Endothelial cell of umbilical vein (primary cell): ENCODE results near the gene PGF. TPM values are rescaled to one million over a fixed set of nuclear protein-coding genes. Genes with fewer than 3 reads are reported as not detected.
"Not testable (repeated sequence)": the region's sequence is repeated elsewhere in the genome, so short reads cannot be mapped to it uniquely, and the experiment has no call there.

Experiments
- BruUV-seq: library from RNA; stranded (reverse); fragments of 400-500 nt; replicated peaks from 2 replicates; lab custom pipeline; 2021; lab: Mats Ljungman, UMichigan
- CTCF ChIA-PET: fragments of 300-600, 350-600 bp; sonication (Branson Sonifier 250); formaldehyde crosslinking; loops from one replicate; lab custom pipeline; 2021; ENCODE audit warnings: antibody characterized with exemption, inconsistent platforms; lab: Charles Lee
- POLR2A ChIA-PET: fragments of 300-600, 350-600 bp; sonication (Branson Sonifier 250); formaldehyde crosslinking; loops from one replicate; lab custom pipeline; 2021; ENCODE audit warnings: antibody characterized with exemption, inconsistent platforms; lab: Charles Lee
- DNase-seq: peaks from one replicate; pipeline ENCODE4 v3.0.0-alpha.2; 2011; ENCODE audit warnings: low read depth, low spot score
- FAIRE-seq: peaks from 2 replicates; lab custom pipeline; 2011; peaks lifted over from hg19 to GRCh38; lab: Jason Lieb, UNC
- H2AFZ ChIP-seq: 2 replicates; pipeline ENCODE4 v1.6.0; 2012; ENCODE audit warnings: low read depth, low read length, control low read depth, inconsistent platforms
- H3K27ac ChIP-seq: 2 replicates; pipeline ENCODE4 v1.5.1; 2011; ENCODE audit warnings: low read depth, mild to moderate bottlenecking, control low read depth, low read length, moderate library complexity; ENCODE audit not compliant: insufficient read depth
- H3K27me3 ChIP-seq, 2 experiments: 2 replicates each; pipeline versions ENCODE4 v1.6.0 to v1.6.1; 2011; ENCODE audit warnings: low read length in 2 of 2, mixed read lengths in 1 of 2; ENCODE audit not compliant: control insufficient read depth in 2 of 2, insufficient read depth in 2 of 2
- H3K36me3 ChIP-seq, 2 experiments: 2 replicates in 1 of 2; 3 replicates in 1 of 2; pipeline ENCODE4 v1.5.1; 2011; ENCODE audit warnings: low read length in 2 of 2, mild to moderate bottlenecking in 1 of 2, moderate library complexity in 1 of 2; ENCODE audit not compliant: control insufficient read depth in 2 of 2, insufficient read depth in 2 of 2; ENCODE audit errors: extremely low read depth in 1 of 2
- H3K4me1 ChIP-seq: 3 replicates; pipeline ENCODE4 v1.5.1; 2011; ENCODE audit warnings: mild to moderate bottlenecking, low read length; ENCODE audit not compliant: control insufficient read depth, insufficient read depth; ENCODE audit errors: extremely low read depth
- H3K4me2 ChIP-seq: 2 replicates; pipeline ENCODE4 v1.6.1; 2011; ENCODE audit warnings: low read length, control low read depth, mixed read lengths; ENCODE audit not compliant: insufficient read depth
- H3K4me3 ChIP-seq, 3 experiments: fragments of 200-600 bp in 1 of 3; sonication (generic), shearing (Covaris generic) in 1 of 3; replicated peaks in 1 of 3; 2 replicates each; pipeline ENCODE4 v1.5.1; 2011 to 2016; ENCODE audit warnings: control low read depth in 3 of 3, low read length in 3 of 3, mild to moderate bottlenecking in 2 of 3, inconsistent platforms in 1 of 3, low read depth in 1 of 3, moderate library complexity in 1 of 3; ENCODE audit not compliant: insufficient read depth in 1 of 3
- H3K79me2 ChIP-seq: 2 replicates; pipeline ENCODE4 v1.6.0; 2012; ENCODE audit warnings: low read length, inconsistent platforms; ENCODE audit not compliant: control insufficient read depth, insufficient read depth
- H3K9ac ChIP-seq: replicated peaks from 2 replicates; pipeline ENCODE3; 2011; ENCODE audit warnings: low read length, control low read depth; ENCODE audit not compliant: insufficient read depth; ENCODE audit errors: extremely low read depth
- H3K9me1 ChIP-seq: replicated peaks from 3 replicates; pipeline ENCODE4 v1.6.0; 2011; ENCODE audit warnings: mild to moderate bottlenecking, low read length; ENCODE audit not compliant: control insufficient read depth, insufficient read depth; ENCODE audit errors: extremely low read depth
- H3K9me3 ChIP-seq: replicated peaks from 2 replicates; pipeline ENCODE4 v1.5.1; 2012; ENCODE audit warnings: low read length, inconsistent platforms; ENCODE audit not compliant: control insufficient read depth, insufficient read depth
- H4K20me1 ChIP-seq: replicated peaks from 2 replicates; pipeline ENCODE3; 2011; ENCODE audit warnings: mild to moderate bottlenecking, low read length; ENCODE audit not compliant: control insufficient read depth, insufficient read depth; ENCODE audit errors: extremely low read depth
- CTCF ChIP-seq, 2 donors: IDR thresholded peaks; 1 replicate in 1 of 2; 2 replicates in 1 of 2; pipeline ENCODE4 v1.5.1; 2011; ENCODE audit warnings: low read length in 2 of 2, mild to moderate bottlenecking in 2 of 2, moderate library complexity in 2 of 2, control low read depth in 1 of 2, inconsistent platforms in 1 of 2, low read depth in 1 of 2; ENCODE audit not compliant: insufficient read depth in 1 of 2; ENCODE audit errors: extremely low read depth in 1 of 2
- EZH2 ChIP-seq: IDR thresholded peaks from 2 replicates; pipeline ENCODE4 v1.6.1; 2012; ENCODE audit warnings: borderline replicate concordance, low read depth, mild to moderate bottlenecking, moderate library complexity, low read length, inconsistent platforms; ENCODE audit not compliant: severe bottlenecking
- FOS ChIP-seq: IDR thresholded peaks from 2 replicates; pipeline ENCODE4 v1.6.1; 2011; ENCODE audit warnings: mild to moderate bottlenecking, low read length, moderate library complexity, borderline replicate concordance; ENCODE audit not compliant: insufficient read depth
- JUN ChIP-seq: IDR thresholded peaks from 2 replicates; pipeline ENCODE4 v1.6.1; 2011; ENCODE audit warnings: borderline replicate concordance, low read depth; ENCODE audit not compliant: insufficient read length, insufficient read depth
- MAX ChIP-seq: IDR thresholded peaks from 2 replicates; pipeline ENCODE4 v1.6.1; 2011; ENCODE audit not compliant: insufficient read depth, insufficient read length
- MYC ChIP-seq: IDR thresholded peaks from one replicate; pipeline ENCODE4 v1.6.1; 2011; ENCODE audit warnings: mild to moderate bottlenecking, low read depth, low read length
- POLR2A ChIP-seq: IDR thresholded peaks from 2 replicates; pipeline ENCODE4 v1.6.1; 2012; ENCODE audit warnings: low read depth, mild to moderate bottlenecking, control low read depth, low read length
- POLR2AphosphoS5 ChIP-seq: IDR thresholded peaks from 2 replicates; pipeline ENCODE4 v1.6.1; 2012; ENCODE audit warnings: low read depth, mild to moderate bottlenecking, control low read depth, low read length, moderate library complexity; ENCODE audit not compliant: insufficient read depth
- dilution Hi-C: fragments of 300-500 bp; cut with MboI; formaldehyde crosslinking; loops from one replicate; pipeline ENCODE4 v1.15.0; 2019; ENCODE audit warnings: low sequenced_read_pairs; ENCODE audit not compliant: extremely low pct_ligation_motif_present
- intact Hi-C: fragments of 100-400 bp; cut with micrococcal nuclease; formaldehyde crosslinking; loops from one replicate; pipeline ENCODE4 v1.10.0; 2022
- polyA plus RNA-seq, 4 experiments: library from polyadenylated mRNA; depleted of rRNA in 3 of 4; stranded (reverse) in 3 of 4; unstranded in 1 of 4; fragments of >200 nt; gene quantifications; 2 replicates each; pipeline versions ENCODE4 v1.2.1 to v1.2.3, GENCODE V29; 2011 to 2012; ENCODE audit warnings: missing spikeins in 1 of 4
- total RNA-seq: library from RNA; stranded (reverse); gene quantifications from 2 replicates; pipeline ENCODE4 v1.2.3, GENCODE V29; 2021

PGF gene
- total and polyA plus RNA-seq, 2 donors (not counting 3 experiments of a cell fraction or from before 2014, with no cell fraction given), result 89.0 to 206 TPM

- Histone ChIP-seq H3K9me1 (no peaks in the 10 kb centered on the region), H2AFZ (peak overlapping the region; percentile 30), H3K36me3 (no peaks in the 10 kb centered on the region), H3K9ac (no peak overlapping the region), H4K20me1 (no peaks in the 10 kb centered on the region), H3K79me2 (no peaks in the 10 kb centered on the region), H3K4me1 (peaks cover 7% of the 10 kb centered on the region), H3K4me2 (peak overlapping the region; percentile 52), H3K9me3 (no peaks in the 10 kb centered on the region), H3K4me3 (no peak overlapping the region), H3K27ac (peak overlapping the region; percentile 48), H3K27me3 (no peaks in the 10 kb centered on the region)
- POLR2A ChIA-PET, result interaction anchor here (0.5 to 1.3 kb wide), 2 partner anchors 10 to 363 kb away, joined by 4 to 5 read pairs; partner anchors contain the start of gene RPS6KL1
- peak; percentile 93 for DNase-seq
- CTCF ChIA-PET, result interaction anchor here (0.6 to 2.0 kb wide), 6 partner anchors 8 to 156 kb away, joined by 3 to 18 read pairs (median 8); partner anchors contain the start of gene RPS6KL1
- intact Hi-C loops, result loop anchor here (1.0 kb wide), 1 partner anchor 8 kb away; no protein-coding TSS in a partner anchor
- dilution Hi-C loops, result no loop called here
- BruUV-seq, result no TSS peak
- FAIRE-seq, result peak; percentile 93
- TF ChIP-seq CTCF (IDR thresholded peaks at IDR 0.05; ENCODE audit: extremely low read depth in 1 of 2, insufficient read depth in 1 of 2, low read depth in 1 of 2, low read length in 2 of 2) (no peak), POLR2A (no peak), POLR2AphosphoS5 (peak; percentile 72), MYC (no peak), MAX (no peak), JUN (peak; percentile 37), EZH2 (no peak), FOS (peak; percentile 76)
These were observed 22.9 kb downstream of the PGF start for GRCh38 chr14:74932401-74932901.

GRCh38 chr14:74931744-74932143 lies 23.7 kb downstream of the PGF start:
- H3K4me2 ChIP-seq, DNase-seq, H3K9me3 ChIP-seq, H3K79me2 ChIP-seq, dilution Hi-C loops, H4K20me1 ChIP-seq, H2AFZ ChIP-seq, H3K27me3 ChIP-seq, H3K9me1 ChIP-seq, H3K4me1 ChIP-seq, H3K9ac ChIP-seq, BruUV-seq, FAIRE-seq, H3K4me3 ChIP-seq, H3K36me3 ChIP-seq: not testable (repeated sequence)
- ChIA-PET POLR2A (interaction anchor here (0.5 to 1.3 kb wide), 2 partner anchors 9 to 364 kb away, joined by 4 to 5 read pairs; partner anchors contain the start of gene RPS6KL1), CTCF (interaction anchor here (0.9 to 3.5 kb wide), 6 partner anchors 9 to 157 kb away, joined by 3 to 18 read pairs (median 10); partner anchors contain the start of gene RPS6KL1)
- H3K27ac ChIP-seq, result peak overlapping the region; percentile 25
- intact Hi-C loops, result loop anchor here (1.0 kb wide), 1 partner anchor 9 kb away; no protein-coding TSS in a partner anchor
